ENCODE results near the gene TMEM256. TPM values are rescaled to one million over a fixed set of nuclear protein-coding genes. Genes with fewer than 3 reads are reported as not detected.

Gene TMEM256
- total RNA-seq, 3 donors from 2014 or later (not counting 1 experiment from before 2014, with no cell fraction given), result 31.8 to 35.9 (median 34.2) TPM

DNA sequence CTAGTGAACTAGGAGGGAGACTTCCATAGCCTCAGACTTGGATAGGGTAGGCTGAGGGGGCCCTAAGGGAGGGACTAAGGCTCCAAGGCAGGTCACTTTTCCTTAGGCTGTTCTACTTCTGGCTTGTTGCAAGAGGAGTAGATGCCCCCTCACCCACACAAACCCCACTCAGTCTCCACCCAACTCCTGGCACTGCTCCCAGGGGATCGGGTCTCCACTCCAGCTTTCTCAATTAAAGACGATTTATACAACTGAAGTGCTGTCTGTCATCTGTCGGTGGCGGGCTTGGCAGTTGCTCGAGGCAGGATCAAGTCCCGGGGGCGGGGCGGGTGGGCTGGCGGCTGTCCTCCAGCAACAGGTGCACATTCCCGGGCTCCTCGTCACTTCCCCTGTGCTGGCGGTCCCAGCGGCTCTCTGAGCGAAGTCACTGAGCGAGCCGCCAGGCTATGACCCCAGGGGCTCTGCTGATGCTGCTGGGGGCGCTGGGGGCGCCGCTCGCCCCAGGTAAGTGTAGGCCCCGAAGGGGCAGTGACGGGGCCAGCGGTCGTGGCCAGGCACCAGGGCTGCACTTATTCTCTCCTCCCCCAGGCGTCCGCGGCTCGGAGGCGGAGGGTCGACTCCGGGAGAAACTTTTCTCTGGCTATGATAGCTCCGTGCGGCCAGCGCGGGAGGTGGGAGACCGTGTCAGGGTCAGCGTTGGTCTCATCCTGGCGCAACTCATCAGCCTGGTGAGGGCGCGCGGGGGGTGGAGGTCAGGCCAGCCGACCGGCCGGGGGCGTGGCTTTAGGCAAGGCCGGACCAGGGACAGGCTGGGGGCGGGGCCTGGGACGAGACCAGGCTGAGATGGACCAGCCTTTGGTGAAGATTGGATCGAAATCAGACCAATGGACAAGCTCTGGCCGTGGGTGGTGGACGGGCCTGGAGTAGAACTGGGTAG lies 41.1 kb upstream of the TMEM256 start, which contains the start of gene CHRNB1:
CHRNB1 (plus strand) TSS at position 380 of the 937 bp plus-strand sequence; CDS start at position 447, 67 bp downstream.
- Histone ChIP-seq H3K4me1 (ENCODE audit: control insufficient read depth, insufficient read depth, low read length) (peaks cover 29% of the 10 kb centered on the region), H3K9me3 (ENCODE audit: control insufficient read depth, insufficient read depth, low read length) (no peaks in the 10 kb centered on the region), H3K36me3 (ENCODE audit: control insufficient read depth, insufficient read depth, low read length) (no peaks in the 10 kb centered on the region), H3K27ac (ENCODE audit: low read length) (no peak within 1 kb of the TSS), H3K4me3 (ENCODE audit: low read length) (peak within 1 kb of the TSS; percentile 5), H3K27me3 (ENCODE audit: control insufficient read depth, insufficient read depth, low read length) (peaks cover 49% of the 10 kb centered on the region)
- peak in 1 of 2 donors; percentile 41 for DNase-seq
- 6% methylated on average over 51 of the region's 51 CpGs for WGBS (ENCODE audit: insufficient coverage)
- ATAC-seq, result peak; percentile 36 to 66 (median 45)
- no peaks in the 10 kb centered on the region for H3K9me3 Mint-ChIP-seq
- H3K4me3 Mint-ChIP-seq, result peak within 1 kb of the TSS; percentile 86
- intact Hi-C loops (cut with micrococcal nuclease), result no loop called here
- peak within 1 kb of the TSS in 1 of 2 donors; percentile 58 for H3K27ac Mint-ChIP-seq
- TF ChIP-seq, protein P1, sequence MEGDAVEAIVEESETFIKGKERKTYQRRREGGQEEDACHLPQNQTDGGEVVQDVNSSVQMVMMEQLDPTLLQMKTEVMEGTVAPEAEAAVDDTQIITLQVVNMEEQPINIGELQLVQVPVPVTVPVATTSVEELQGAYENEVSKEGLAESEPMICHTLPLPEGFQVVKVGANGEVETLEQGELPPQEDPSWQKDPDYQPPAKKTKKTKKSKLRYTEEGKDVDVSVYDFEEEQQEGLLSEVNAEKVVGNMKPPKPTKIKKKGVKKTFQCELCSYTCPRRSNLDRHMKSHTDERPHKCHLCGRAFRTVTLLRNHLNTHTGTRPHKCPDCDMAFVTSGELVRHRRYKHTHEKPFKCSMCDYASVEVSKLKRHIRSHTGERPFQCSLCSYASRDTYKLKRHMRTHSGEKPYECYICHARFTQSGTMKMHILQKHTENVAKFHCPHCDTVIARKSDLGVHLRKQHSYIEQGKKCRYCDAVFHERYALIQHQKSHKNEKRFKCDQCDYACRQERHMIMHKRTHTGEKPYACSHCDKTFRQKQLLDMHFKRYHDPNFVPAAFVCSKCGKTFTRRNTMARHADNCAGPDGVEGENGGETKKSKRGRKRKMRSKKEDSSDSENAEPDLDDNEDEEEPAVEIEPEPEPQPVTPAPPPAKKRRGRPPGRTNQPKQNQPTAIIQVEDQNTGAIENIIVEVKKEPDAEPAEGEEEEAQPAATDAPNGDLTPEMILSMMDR (IDR thresholded peaks at IDR 0.05), result no peak
- peaks cover 55 to 59% of the 10 kb centered on the region in 2 donors for H3K27me3 Mint-ChIP-seq (ENCODE audit: low read depth in 2 of 2)
- no peaks in the 10 kb centered on the region for H3K36me3 Mint-ChIP-seq
- H3K4me1 Mint-ChIP-seq, result peaks cover 21 to 28% of the 10 kb centered on the region in 2 donors

GRCh38 chr17:7443499-7444485 lies 39.9 kb upstream of the TMEM256 start:
- peaks cover 38% of the 10 kb centered on the region for H3K4me1 ChIP-seq (ENCODE audit: control insufficient read depth, insufficient read depth, low read length)
- Mint-ChIP-seq H3K4me3 (no peak overlapping the region), H3K27ac (no peak overlapping the region), H3K9me3 (no peaks in the 10 kb centered on the region), H3K36me3 (no peaks in the 10 kb centered on the region), H3K27me3 (ENCODE audit: low read depth in 2 of 2) (peaks cover 59 to 61% of the 10 kb centered on the region in 2 donors), H3K4me1 (peaks cover 25 to 36% of the 10 kb centered on the region in 2 donors)
- no peak for ATAC-seq
- WGBS (ENCODE audit: insufficient coverage), result 93% methylated on average over 7 of the region's 7 CpGs
- intact Hi-C loops (cut with micrococcal nuclease), result no loop called here
- no peaks in the 10 kb centered on the region for H3K9me3 ChIP-seq (ENCODE audit: control insufficient read depth, insufficient read depth, low read length)
- no peaks in the 10 kb centered on the region for H3K36me3 ChIP-seq (ENCODE audit: control insufficient read depth, insufficient read depth, low read length)
- DNase-seq, result no peak
- no peak overlapping the region for H3K27ac ChIP-seq (ENCODE audit: low read length)
- TF ChIP-seq, protein P1 (IDR thresholded peaks at IDR 0.05), result no peak
- H3K4me3 ChIP-seq (ENCODE audit: low read length), result no peak overlapping the region
- H3K27me3 ChIP-seq (ENCODE audit: control insufficient read depth, insufficient read depth, low read length), result peaks cover 58% of the 10 kb centered on the region

GRCh38 chr17:7442142-7442541 lies 38.2 kb upstream of the TMEM256 start:
- peaks cover 55% of the 10 kb centered on the region for H3K4me1 ChIP-seq (ENCODE audit: control insufficient read depth, insufficient read depth, low read length)
- H3K36me3 Mint-ChIP-seq, result no peaks in the 10 kb centered on the region
- WGBS (ENCODE audit: insufficient coverage), result 88% methylated on average over 2 of the region's 2 CpGs
- H3K4me3 ChIP-seq (ENCODE audit: low read length), result no peak overlapping the region
- H3K27me3 Mint-ChIP-seq (ENCODE audit: low read depth in 2 of 2), result peaks cover 56 to 59% of the 10 kb centered on the region in 2 donors
- H3K36me3 ChIP-seq (ENCODE audit: control insufficient read depth, insufficient read depth, low read length), result no peaks in the 10 kb centered on the region
- no peaks in the 10 kb centered on the region for H3K9me3 Mint-ChIP-seq
- intact Hi-C loops (cut with micrococcal nuclease), result no loop called here
- no peak overlapping the region for H3K27ac Mint-ChIP-seq
- no peaks in the 10 kb centered on the region for H3K9me3 ChIP-seq (ENCODE audit: control insufficient read depth, insufficient read depth, low read length)
- ATAC-seq, result no peak
- H3K4me1 Mint-ChIP-seq, result peaks cover 31 to 45% of the 10 kb centered on the region in 2 donors
- peaks cover 60% of the 10 kb centered on the region for H3K27me3 ChIP-seq (ENCODE audit: control insufficient read depth, insufficient read depth, low read length)
- TF ChIP-seq, protein P1 (IDR thresholded peaks at IDR 0.05), result no peak
- H3K27ac ChIP-seq (ENCODE audit: low read length), result no peak overlapping the region
- no peak for DNase-seq
- H3K4me3 Mint-ChIP-seq, result no peak overlapping the region

Data from natural killer cell (primary cell).